HG03103 (cell line): ENCODE measurements around the gene BLTP3A.
"Not testable (repeated sequence)": the region's sequence is repeated elsewhere in the genome, so short reads cannot be mapped to it uniquely, and the experiment has no call there.

Experiments
- ATAC-seq: cut with Tn5 transposase; IDR thresholded peaks from one replicate; pipeline ENCODE4 v1.9.1; 2021; ENCODE audit warnings: low read depth; ENCODE audit not compliant: unreplicated experiment

BLTP3A gene

GRCh38 chr6:34791701-34792604, at the start of gene BLTP3A:
BLTP3A (plus strand) TSS chr6:34792083; CDS start chr6:34792251, 168 bp downstream.
- peak; percentile 61 for ATAC-seq

GRCh38 chr6:34742094-34742493, 49.8 kb upstream of the BLTP3A start:
- no peak for ATAC-seq

GRCh38 chr6:34743625-34744293, 48.1 kb upstream of the BLTP3A start:
- no peak for ATAC-seq

DNA sequence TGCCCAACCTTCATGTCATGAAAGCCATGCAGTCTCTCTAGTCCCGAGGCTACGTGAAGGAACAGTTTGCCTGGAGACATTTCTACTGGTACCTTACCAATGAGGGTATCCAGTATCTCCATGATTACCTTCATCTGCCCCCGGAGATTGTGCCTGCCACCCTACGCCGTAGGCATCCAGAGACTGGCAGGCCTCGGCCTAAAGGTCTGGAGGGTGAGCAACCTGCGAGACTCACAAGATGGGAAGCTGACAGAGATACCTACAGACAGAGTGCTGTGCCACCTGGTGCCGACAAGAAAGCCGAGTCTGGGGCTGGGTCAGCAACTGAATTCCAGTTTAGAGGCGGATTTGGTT, 47.6 kb upstream of the BLTP3A start:
- ATAC-seq, result not testable (repeated sequence)

- no peak for ATAC-seq
Measured at GRCh38 chr6:34745277-34746103, 46.4 kb upstream of the BLTP3A start.

DNA sequence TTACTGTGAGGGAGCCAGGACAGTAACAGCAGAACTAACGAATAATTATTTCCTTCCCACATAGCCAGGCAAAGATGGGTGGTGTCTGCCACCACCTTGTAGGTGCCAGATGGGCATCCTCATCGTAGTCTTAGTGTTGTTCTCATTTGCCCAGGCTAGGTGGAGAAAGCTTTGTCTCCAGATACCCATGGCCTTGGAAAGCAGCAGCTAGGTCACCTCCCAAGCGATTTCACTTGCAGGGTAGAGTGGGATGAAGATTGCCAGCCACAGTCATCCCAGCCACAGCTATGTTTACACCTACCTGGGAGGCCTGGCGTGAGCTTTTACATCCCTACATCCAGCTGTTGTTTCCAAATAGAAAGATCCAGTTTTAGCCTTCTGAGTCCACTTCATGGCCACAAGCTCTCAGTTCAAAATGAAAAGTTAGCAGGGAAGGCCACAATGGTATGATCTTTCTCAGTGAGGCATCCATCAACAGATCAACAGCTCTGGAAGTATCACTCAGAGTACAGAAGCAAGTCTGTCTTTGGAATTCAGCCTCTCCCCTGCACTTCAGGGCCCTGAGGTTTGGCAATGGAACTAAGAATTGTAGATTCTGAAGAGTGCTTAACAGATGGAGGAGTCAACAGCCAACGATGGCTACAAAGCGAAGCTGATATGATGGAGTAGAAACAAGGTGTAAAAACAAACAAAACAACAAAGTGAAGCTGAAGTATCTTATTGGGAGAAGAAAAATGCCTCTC, 45.6 kb upstream of the BLTP3A start:
- ATAC-seq, result no peak

DNA sequence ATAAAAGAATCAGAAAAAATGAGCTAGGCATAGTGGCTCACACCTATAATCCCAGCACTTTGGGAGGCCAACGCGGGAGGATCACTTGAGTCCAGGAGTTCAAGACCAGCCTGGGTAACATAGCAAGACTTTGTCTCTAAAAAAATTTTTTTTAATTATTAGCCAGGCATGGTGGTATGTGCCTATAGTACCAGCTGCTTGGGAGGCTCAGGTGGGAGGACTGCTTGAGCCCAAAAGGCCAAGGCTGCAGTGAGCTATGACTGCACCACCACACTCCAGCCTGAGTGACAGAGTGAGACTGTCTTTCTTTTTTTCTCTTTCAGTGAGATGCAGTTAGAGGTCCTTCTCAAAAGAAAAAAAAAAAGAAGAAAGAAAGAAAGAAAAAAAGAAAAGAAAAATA, 43.1 kb upstream of the BLTP3A start:
- ATAC-seq, result no peak

DNA sequence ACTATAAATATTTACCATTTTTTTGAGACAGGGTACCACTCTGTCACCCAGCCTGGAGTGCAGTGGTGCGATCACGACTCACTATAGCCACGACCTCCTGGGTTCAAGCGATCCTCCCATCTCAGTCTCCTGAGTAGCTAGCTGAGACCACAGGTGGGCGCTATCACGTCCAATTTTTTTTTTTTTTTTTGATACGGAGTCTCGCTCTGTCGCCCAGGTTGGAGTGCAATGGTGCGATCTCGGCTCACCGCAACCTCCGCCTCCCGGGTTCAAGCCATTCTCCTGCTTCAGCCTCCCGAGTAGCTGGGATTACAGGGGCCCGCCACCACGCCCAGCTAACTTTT, 35.4 kb upstream of the BLTP3A start:
- ATAC-seq, result not testable (repeated sequence)

DNA sequence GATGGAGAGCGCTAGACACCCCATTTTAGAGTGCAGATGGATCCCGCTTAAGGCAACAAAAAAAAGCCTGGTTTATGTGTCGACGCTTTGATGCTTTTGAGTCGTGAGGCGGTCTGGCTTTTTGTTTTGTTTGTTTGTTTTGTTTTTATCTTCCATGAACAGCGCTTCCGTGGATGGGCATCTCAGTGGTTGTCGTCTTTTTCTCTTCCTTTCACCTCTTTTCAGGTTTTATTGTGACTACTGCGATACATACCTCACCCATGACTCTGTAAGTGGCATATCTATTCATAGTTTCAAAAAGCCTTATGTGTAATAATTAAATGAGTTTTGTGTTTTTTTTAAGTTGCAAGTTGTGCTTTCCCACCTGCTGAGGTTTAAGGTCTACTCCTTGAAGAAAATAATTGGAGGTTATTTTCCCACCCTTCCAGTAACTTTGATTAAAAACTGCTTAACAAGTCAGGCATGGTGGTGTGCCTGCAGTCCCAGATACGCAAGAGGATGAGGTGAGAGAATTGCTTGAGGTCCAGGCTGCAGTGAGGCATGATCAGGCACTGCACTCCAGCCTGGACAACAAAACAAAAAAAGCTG, 34.1 kb upstream of the BLTP3A start:
- no peak for ATAC-seq

DNA sequence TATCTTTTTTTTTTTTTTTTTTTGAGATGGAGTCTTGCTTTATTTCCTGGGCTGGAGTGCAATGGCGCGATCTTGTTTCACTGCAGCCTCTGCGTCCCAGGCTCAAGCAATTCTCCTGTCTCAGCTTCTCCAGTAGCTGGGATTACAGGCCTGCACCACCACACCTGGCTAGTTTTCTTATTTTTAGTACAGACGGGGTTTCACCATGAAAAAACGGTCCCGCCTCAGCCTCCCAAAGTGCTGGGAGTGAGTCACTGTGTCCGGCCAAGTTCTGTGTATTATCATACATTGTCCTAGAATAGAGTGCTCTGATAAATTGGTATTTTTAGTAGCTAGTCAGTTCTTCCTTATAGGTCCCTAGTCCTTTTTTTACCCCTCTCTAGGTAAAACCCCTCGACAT, 31.8 kb upstream of the BLTP3A start:
- no peak for ATAC-seq

DNA sequence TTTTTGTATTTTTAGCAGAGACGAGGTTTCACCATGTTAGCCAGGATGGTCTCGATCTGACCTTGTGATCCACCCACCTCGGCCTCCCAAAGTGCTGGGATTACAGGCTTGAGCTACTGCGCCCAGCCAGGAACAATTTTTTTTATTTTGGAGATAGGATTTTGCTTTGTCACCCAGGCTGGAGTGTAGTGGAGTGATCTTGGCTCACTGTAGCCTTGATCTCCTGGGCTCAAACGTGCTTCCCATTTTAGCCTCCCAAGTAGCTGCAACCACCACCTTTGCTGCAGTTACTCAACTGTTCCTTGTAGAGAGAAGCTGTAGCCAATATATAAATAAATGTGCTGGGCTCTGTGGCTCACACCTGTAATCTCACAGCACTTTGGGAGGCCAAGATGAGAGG, 30.2 kb upstream of the BLTP3A start:
- not testable (repeated sequence) for ATAC-seq

DNA sequence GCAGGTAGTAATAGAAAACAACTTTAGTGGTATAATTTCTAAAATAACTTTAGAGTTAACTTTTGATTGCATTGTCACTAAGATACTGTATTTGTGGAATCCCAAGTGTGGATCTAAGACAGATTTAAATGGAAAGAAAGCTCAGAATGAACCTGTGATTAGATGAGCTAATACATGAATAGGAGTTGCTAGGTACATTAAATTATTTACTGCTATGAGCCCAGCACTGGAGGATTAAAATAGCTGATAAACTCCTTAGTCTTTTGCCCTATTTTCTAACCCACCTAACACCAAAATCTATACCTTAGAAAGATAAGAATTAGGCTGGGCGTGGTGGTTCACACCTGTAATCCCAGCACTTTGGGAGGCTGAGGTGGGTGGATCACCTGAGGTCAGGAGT, 23.7 kb upstream of the BLTP3A start:
- no peak for ATAC-seq

DNA sequence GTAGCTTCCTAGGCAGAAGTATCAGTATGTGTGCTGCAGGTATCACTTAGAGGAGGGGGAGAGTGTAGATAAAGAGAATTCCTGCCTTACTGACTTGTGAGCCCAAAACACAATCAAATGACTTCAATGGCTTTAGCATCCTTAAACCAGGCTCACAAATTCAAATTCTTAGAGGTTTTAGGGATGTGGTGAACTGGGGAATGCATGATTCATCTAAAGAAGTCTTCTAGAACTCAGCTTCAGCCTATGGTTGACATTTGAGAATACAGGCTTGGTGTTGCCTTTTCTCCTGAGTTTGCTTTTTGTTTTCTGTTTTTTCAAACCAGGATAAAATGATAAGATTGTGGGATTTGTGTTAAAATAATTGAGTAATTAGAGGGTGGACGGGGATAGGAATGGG, 20.2 kb upstream of the BLTP3A start:
- ATAC-seq, result no peak

DNA sequence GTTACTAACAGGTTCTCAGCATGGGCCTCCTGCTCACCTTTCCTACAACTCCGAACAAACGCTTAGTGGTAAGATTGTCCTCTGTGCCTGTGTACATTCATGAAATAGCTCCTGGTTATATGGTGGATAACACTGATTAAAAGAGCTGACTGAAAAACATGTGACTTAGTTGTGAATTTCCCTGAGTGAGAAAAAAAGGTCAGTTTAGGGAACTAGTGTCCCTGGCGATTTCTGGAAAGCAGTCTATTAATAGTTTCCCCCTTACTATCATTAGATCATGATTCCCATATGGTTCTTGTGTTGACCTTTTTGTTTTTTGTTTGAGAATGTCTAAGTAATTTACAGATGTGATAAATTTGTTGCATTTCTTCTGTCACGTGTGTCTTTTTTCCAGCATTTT, 18.9 kb upstream of the BLTP3A start:
- no peak for ATAC-seq

DNA sequence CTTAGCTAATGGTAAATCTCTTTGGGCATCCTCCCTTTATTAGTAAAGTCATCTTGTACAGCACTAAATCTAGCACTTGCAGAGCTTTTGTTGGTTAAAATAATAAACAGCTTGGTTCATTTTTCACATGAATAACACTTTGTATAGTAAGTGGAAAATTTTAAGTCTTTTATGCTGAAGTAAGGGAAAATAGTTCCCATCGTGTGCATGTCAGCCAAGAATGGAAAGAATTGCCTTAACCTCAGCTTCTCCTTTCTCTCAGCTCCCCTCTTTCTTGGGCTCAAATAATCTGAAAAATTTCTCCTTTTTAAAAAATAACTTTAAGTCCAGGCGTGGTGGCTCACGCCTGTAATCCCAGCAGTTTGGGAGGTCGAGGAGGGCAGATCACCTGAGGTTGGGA, 18.0 kb upstream of the BLTP3A start:
- ATAC-seq, result no peak

DNA sequence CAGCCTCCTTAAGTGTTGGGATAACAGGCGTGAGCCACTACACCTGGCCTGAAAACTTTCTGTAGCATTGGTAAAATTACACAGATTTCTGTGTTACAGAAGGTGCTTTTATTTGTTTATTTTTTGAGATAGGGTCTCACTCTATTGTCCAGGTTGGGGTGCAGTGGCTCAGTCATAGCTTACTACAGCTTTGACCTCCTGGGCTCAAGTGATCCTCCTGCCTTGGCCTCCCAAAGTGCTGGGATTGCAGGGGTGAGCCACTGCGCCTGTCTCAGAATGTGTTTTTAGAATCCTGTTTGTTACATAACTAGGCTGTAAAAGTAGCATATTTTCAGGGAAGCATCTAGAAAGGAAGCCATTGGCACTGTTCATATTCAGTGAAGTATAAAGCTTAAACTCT, 16.9 kb upstream of the BLTP3A start:
- no peak for ATAC-seq

DNA sequence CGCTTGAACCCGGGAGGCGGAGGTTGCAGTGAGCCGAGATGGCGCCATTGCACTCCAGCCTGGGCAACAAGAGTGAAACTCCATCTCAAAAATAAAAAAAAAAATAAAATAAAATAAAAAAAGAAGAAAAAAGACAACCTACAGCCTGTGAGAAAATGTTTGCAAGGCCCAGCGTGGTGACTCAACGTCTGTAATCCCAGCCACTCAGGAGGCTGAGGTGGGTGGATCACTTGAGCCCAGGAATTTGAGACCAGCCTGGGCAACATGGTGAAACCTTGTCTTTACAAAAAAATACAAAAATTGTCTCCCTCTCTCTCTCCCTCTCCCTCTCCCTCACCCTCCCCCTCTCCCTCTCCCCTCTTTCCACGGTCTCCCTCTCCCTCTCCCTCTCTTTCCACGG, 6.5 kb upstream of the BLTP3A start:
- not testable (repeated sequence) for ATAC-seq

GRCh38 chr6:34787152-34787551, 4.7 kb upstream of the BLTP3A start:
- not testable (repeated sequence) for ATAC-seq

GRCh38 chr6:34788111-34788510, 3.8 kb upstream of the BLTP3A start:
- ATAC-seq, result no peak

DNA sequence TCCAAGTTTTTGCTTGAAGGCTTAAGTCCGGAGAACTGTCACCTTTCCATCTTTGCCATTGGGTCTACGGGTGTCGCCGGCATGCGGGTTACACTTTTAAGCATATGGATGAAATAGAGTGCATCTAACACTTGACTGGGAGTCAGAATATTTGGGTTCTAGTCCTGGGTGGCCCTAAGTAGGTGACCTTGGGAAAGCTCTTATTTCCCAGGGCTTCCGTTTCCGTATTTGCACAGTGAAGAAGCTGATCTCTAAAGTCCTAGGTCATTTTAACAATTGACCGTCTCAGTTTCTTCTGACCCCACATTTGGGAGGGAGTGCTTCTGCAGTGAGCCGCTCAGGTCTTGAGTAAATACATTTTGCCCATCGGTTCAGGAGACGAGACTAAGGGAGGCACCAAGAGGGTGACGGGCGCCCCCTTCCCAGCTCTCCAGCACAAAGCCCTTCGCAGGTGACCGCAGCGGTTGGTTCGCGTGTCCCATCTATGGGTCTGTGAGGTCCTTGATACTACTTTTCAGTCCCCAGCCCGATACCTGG, 651 bp upstream of the BLTP3A start:
- peak; percentile 14 for ATAC-seq
